Large intestine (tissue), 3 donors: ENCODE measurements around the gene AGBL4. TPM values are rescaled to one million over a fixed set of nuclear protein-coding genes. Genes with fewer than 3 reads are reported as not detected.

Source experiments
- DNase-seq, 2 donors: peaks; one replicate each; pipeline versions ENCODE4 v3.0.0 to v3.0.0-alpha.2; 2013
- H3K27ac ChIP-seq: one replicate; pipeline ENCODE4 v1.5.1; 2013; ENCODE audit warnings: low read length
- H3K27me3 ChIP-seq: 2 replicates; pipeline ENCODE4 v1.6.1; 2013; ENCODE audit warnings: low read length; ENCODE audit not compliant: control insufficient read depth, insufficient read depth
- H3K36me3 ChIP-seq: 2 replicates; pipeline ENCODE4 v1.6.1; 2013; ENCODE audit warnings: low read length; ENCODE audit not compliant: control insufficient read depth, insufficient read depth
- H3K4me1 ChIP-seq: one replicate; pipeline ENCODE4 v1.6.1; 2013; ENCODE audit warnings: low read length; ENCODE audit not compliant: control insufficient read depth, insufficient read depth
- H3K4me3 ChIP-seq: one replicate; pipeline ENCODE4 v1.5.1; 2013; ENCODE audit warnings: low read length
- H3K9me3 ChIP-seq: one replicate; pipeline ENCODE4 v1.6.1; 2013; ENCODE audit warnings: mild to moderate bottlenecking, low read depth, low read length, moderate library complexity; ENCODE audit not compliant: control insufficient read depth
- WGBS: methylation state at CpG from one replicate; pipeline ENCODE4 v1.1.5; 2013; ENCODE audit warnings: low lambda C conversion rate; ENCODE audit not compliant: insufficient coverage; 5-methylcytosine and 5-hydroxymethylcytosine counted together
- polyA plus RNA-seq: library from polyadenylated mRNA; unstranded; fragments of 120-200 nt; gene quantifications from one replicate; pipeline ENCODE4 v1.2.1, GENCODE V29; 2013

Gene AGBL4
- polyA plus RNA-seq, 1 donor = 0.28 TPM

DNA sequence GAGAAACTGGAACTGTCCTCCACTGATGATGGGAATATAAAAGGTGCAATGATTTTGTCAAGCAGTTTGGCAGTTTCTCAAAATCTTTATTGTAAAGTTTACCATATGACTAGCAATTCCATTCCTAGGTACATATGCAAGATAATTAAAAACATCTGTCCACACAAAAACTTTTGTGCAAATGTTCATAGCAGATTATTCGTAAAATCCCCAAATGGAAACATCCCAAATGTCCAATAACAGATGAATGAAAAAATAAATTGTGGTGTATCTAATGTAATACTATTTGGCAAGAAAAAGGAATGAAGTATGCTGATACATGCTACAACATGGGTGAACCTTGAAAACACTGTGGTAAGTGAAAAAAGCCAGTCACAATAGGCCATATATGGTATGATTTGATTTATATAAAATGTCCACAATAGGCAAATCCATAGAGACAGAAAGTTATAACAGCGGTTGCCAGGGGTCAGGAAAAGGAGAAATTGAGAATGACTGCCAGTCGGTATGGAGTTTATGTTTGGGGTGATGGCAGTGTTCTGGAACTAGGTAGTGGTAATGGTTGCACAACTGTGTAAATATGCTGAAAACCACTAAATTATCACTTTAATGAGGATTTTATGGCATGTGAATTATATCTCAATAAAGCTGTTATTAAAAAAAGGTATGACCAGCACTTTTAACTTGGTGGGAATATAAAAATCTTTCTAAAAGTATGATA is 1165.4 kb downstream of the AGBL4 start:
- whole genome bisulfite sequencing = 50% methylated on average over 2 of the region's 3 CpGs
- Histone ChIP-seq H3K4me1 (no peaks in the 10 kb centered on the region), H3K36me3 (no peaks in the 10 kb centered on the region), H3K27ac (no peak overlapping the region), H3K4me3 (no peak overlapping the region), H3K27me3 (no peaks in the 10 kb centered on the region), H3K9me3 (no peaks in the 10 kb centered on the region)
- DNase-seq = no peak

DNA sequence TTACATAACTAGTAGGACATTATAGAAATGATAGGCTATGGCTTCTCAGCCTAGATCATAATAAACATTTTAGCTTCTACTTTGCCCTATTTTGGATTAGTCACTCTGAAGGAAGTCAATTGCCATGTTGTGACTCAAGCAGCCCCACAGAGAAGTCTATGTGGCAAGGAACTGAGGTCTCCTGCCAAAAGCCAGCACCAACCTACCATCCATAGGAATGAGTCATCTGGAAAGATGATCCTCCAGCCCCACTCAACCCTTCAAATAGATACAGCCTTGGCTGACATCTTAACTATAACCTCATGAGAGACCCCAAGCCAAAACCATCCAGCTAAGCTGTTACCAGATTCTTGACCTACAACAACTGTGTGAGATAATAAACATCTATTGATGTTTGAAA is 1170.7 kb downstream of the AGBL4 start:
- Histone ChIP-seq H3K27ac (no peak overlapping the region), H3K9me3 (no peaks in the 10 kb centered on the region), H3K27me3 (no peaks in the 10 kb centered on the region), H3K36me3 (no peaks in the 10 kb centered on the region), H3K4me1 (no peaks in the 10 kb centered on the region), H3K4me3 (no peak overlapping the region)
- no peak for DNase-seq

DNA sequence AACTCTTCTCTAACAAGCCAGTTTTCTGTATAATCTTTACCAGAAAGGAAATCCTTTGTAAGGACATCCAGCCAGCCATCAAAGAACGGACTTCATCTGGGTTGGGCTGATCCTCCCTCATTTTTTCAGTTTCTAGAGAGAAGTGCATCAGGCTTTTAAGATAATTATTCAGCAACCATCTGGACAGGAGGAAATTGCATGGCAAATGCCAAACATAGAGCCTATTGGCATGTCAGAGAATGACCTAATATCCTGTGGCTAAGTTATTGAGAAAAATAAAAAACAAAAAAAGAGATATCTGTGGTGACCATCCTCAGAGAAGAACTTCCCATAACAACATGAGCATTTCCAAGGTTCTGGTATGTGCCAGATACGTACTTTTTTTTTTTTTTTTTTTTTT is 1172.1 kb downstream of the AGBL4 start:
- Histone ChIP-seq H3K4me3 (no peak overlapping the region), H3K9me3 (no peaks in the 10 kb centered on the region), H3K27ac (no peak overlapping the region), H3K27me3 (no peaks in the 10 kb centered on the region), H3K4me1 (no peaks in the 10 kb centered on the region), H3K36me3 (no peaks in the 10 kb centered on the region)
- no peak for DNase-seq
- 57% methylated on average over 1 of the region's 2 CpGs for WGBS

DNA sequence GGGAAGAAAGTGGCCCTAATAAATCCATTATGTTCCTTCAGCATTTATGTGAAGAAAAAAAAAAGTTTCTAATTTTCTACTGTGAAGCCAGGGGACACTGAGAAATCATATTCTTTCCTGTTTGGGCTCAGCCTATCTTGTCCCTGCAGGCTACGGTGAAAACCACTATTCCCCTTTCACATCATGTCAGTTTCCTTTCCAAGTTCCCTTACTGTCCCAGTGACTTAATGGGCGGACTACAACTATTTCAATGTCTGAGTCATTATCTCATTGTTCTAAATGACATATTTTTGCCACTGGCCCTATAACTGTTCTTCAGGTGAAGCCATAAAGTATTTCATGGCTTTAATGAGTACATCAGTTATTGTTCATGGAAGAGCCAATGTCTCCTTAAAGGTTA is 1175.7 kb downstream of the AGBL4 start:
- H3K36me3 ChIP-seq = no peaks in the 10 kb centered on the region
- H3K4me3 ChIP-seq = no peak overlapping the region
- H3K27ac ChIP-seq = no peak overlapping the region
- no peak for DNase-seq
- H3K9me3 ChIP-seq = no peaks in the 10 kb centered on the region
- H3K4me1 ChIP-seq = no peaks in the 10 kb centered on the region
- no peaks in the 10 kb centered on the region for H3K27me3 ChIP-seq
- 83% methylated on average over 2 of the region's 2 CpGs for WGBS

DNA sequence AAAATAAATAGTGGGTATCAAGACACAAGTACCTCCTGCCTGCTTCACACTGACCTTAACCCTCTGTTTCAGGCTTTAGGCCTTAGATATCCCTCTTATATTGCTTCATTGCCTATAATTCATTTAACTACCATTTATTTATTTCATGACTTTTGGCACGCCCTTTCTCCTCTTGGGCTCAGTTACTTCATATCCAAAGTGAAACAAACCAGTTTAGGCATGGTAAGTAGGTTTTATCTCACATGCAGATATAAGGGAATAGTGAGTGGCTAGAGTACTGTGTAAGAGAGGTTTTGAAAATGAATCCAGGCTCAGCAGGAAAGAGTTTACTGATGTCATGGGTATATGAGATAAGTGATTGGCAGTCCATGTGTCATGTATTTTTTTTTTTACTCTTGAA is 1177.3 kb downstream of the AGBL4 start:
- no CpG with 5 or more reads among the region's 1 CpG for WGBS
- Histone ChIP-seq H3K4me3 (no peak overlapping the region), H3K27ac (no peak overlapping the region), H3K27me3 (no peaks in the 10 kb centered on the region), H3K4me1 (no peaks in the 10 kb centered on the region), H3K36me3 (no peaks in the 10 kb centered on the region), H3K9me3 (no peaks in the 10 kb centered on the region)
- DNase-seq = no peak

DNA sequence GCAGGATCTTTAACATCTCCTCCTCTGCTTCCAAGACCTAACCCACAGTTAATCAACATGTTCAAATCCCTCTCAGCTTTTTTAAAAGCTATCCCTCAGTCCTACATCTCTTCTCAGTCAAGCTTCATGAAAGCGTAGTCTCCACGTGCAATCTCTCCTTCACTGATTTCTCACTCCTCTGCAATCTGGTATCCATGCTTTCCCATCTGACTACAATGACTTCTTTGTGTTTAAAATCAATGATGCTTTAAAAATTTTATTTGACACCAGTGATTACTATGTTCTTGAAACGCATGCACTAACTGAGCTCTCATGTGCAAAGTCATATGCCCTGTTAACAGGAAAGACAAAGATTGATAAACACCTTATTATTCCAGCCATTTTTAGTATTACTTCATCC is 1179.6 kb downstream of the AGBL4 start:
- H3K4me3 ChIP-seq = no peak overlapping the region
- no peak overlapping the region for H3K27ac ChIP-seq
- H3K36me3 ChIP-seq = no peaks in the 10 kb centered on the region
- H3K27me3 ChIP-seq = no peaks in the 10 kb centered on the region
- no peak for DNase-seq
- no peaks in the 10 kb centered on the region for H3K9me3 ChIP-seq
- whole genome bisulfite sequencing = 95% methylated on average over 3 of the region's 3 CpGs
- no peaks in the 10 kb centered on the region for H3K4me1 ChIP-seq

DNA sequence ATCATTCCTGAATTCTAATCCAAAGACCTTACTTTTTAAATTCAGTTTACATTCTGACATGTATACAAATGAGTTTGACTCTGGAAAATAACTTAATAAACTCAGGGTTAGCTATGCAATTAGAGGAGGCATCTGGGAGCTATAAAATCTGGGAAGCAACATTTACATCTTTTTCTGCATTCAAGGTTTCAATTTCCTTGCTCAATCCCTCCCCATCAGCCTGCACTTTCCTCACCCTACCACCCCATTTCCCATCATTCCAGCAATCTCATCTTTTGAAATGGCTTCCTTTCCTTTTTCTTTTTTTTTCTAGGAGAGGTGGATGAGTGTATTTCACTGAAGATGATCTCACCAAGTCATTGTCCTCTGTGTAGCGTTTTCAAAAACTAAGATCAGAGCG is 1181.8 kb downstream of the AGBL4 start:
- no peaks in the 10 kb centered on the region for H3K36me3 ChIP-seq
- no peaks in the 10 kb centered on the region for H3K27me3 ChIP-seq
- no peak overlapping the region for H3K27ac ChIP-seq
- H3K9me3 ChIP-seq = no peaks in the 10 kb centered on the region
- no CpG with 5 or more reads among the region's 2 CpGs for WGBS
- H3K4me1 ChIP-seq = no peaks in the 10 kb centered on the region
- no peak overlapping the region for H3K4me3 ChIP-seq
- no peak for DNase-seq

DNA sequence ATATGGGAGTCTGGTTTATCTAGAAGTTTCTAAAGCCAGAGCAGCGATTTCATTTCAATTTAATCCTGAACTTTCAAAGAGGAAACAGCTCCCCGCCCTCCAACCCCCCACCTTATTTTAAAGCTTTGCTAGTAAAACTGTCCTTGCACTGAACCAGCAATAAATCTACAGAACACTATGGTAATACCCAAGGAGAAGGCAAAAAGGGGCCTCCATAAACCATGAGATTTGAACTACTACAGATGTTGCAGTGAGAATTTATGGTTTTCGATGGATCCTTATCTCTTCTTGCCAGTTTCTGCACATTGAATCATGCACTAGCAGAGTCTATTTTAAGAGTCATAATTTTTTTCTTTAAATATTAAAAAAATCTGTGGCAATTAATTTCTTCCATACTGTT is 1182.3 kb downstream of the AGBL4 start:
- Histone ChIP-seq H3K9me3 (no peaks in the 10 kb centered on the region), H3K27me3 (no peaks in the 10 kb centered on the region), H3K36me3 (no peaks in the 10 kb centered on the region), H3K27ac (no peak overlapping the region), H3K4me1 (no peaks in the 10 kb centered on the region), H3K4me3 (no peak overlapping the region)
- no peak for DNase-seq
- WGBS = no CpG with 5 or more reads among the region's 3 CpGs

DNA sequence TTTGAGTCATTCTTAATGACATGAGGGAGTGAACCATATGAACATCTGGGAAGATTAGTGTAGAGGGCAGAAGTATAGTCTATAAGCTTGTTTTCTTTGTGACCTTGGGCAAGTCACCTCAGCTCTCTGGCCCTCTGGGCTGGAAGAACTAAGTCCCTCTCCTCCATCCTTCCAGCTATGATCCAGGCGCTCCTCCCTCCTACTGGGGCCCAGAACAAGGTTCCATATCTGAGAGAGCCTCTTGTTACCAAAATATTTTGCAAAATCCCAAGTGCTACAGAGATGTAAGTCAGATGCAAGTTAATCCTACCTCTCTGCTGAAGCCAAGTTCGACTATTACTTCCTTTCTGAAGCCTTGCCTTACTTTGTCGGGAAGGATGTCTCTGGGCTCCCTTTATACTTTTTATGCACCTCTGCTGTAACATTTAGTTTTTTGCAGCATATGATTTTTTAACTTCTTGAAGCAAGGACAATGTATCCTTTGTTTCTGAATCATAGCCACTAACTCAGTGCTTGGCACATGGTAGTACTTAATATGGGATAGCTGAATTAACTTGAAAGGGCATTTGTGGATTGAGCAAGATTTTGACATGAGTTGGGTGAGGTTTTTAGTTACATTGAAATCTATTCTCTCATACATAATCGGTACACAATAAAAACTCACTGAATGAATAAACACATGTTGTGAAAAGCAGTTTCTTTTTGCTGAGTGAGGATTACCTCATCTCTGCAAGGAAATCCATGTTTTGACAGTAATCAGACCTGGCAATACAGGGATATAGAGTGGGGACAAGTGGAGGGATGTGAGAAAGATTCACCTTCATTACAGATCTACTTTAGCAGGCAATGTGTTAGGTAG is 1192.4 kb downstream of the AGBL4 start:
- Histone ChIP-seq H3K4me1 (no peaks in the 10 kb centered on the region), H3K27ac (no peak overlapping the region), H3K27me3 (peaks cover 2% of the 10 kb centered on the region), H3K36me3 (no peaks in the 10 kb centered on the region), H3K4me3 (no peak overlapping the region), H3K9me3 (no peaks in the 10 kb centered on the region)
- no peak for DNase-seq
- 93% methylated on average over 3 of the region's 4 CpGs for WGBS

DNA sequence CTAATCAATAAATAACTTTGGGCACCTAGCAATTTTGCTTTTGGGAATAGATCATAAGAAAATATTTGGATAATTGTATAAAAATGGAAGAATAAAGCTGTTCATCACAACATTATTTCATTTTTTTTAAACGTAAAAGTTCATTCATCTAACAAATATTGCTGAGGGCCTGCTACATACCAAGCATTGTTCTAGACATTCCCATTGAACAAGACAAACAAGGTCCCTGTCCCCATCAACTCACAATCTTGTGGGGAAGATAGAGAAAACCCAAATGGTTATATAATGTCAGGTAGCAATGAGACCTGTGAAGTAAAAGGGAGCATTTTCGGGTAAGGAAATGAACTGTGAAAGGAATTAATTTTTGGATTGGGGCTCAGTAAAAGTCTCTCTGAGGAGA is 1193.0 kb downstream of the AGBL4 start:
- Histone ChIP-seq H3K4me3 (no peak overlapping the region), H3K9me3 (no peaks in the 10 kb centered on the region), H3K27me3 (peaks cover 6% of the 10 kb centered on the region), H3K27ac (no peak overlapping the region), H3K36me3 (no peaks in the 10 kb centered on the region), H3K4me1 (no peaks in the 10 kb centered on the region)
- no peak for DNase-seq
- no CpG with 5 or more reads among the region's 2 CpGs for WGBS

DNA sequence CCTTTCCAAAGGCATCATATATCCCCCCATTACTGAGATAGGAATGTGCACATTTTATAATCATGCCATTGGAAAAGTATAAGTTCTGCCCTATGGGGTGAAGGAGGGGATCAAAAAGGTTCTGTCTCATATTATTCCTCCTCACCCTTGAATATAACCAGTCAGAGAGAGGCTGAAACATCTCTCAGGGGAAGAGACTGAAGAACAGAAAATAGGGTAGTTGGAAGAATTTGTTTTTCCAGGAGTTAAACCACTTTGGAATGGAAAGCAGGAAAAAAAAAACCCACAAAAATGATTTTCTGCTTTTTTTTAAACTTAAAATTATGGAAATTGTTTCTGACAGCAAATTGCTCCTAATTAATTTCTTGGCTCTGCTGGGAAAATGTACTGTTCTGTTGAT is 1194.3 kb downstream of the AGBL4 start:
- Histone ChIP-seq H3K4me1 (no peaks in the 10 kb centered on the region), H3K9me3 (no peaks in the 10 kb centered on the region), H3K4me3 (no peak overlapping the region), H3K27ac (no peak overlapping the region), H3K27me3 (peaks cover 6% of the 10 kb centered on the region), H3K36me3 (no peaks in the 10 kb centered on the region)
- DNase-seq = no peak
